Panc1 (cell line): ENCODE results near the gene CHRNA1.

ENCODE experiments used
- SIN3A ChIP-seq: IDR thresholded peaks from 2 replicates; pipeline ENCODE4 v1.6.1; 2012; ENCODE audit warnings: low read depth, mild to moderate bottlenecking, low read length, moderate library complexity, borderline replicate concordance; ENCODE audit not compliant: insufficient read depth
- TF ChIP-seq, protein P1 (sequence below): fragments of 450-650 bp; IDR thresholded peaks from 2 replicates; pipeline ENCODE4 v1.5.1; 2017; ENCODE audit warnings: mild to moderate bottlenecking

DNA sequence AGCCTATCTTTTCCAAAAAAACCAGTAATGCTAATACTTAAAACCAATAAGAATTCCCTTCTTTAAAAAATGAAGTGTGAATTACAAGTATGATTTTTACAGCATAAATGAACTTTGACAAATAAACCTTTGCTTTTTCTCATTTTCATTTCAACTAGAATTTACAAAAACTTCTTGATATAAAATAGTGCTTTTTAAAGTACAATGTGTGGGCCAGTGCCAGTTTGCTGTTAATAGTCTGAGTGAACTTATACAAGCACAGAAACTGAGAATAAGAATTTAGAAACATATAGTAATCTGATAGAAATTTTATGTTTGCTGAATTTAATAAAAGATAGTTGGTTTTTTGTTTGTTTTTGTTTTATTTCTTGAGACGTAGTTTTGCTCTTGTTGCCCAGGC lies 43.7 kb upstream of the CHRNA1 start:
- TF ChIP-seq, protein P1, sequence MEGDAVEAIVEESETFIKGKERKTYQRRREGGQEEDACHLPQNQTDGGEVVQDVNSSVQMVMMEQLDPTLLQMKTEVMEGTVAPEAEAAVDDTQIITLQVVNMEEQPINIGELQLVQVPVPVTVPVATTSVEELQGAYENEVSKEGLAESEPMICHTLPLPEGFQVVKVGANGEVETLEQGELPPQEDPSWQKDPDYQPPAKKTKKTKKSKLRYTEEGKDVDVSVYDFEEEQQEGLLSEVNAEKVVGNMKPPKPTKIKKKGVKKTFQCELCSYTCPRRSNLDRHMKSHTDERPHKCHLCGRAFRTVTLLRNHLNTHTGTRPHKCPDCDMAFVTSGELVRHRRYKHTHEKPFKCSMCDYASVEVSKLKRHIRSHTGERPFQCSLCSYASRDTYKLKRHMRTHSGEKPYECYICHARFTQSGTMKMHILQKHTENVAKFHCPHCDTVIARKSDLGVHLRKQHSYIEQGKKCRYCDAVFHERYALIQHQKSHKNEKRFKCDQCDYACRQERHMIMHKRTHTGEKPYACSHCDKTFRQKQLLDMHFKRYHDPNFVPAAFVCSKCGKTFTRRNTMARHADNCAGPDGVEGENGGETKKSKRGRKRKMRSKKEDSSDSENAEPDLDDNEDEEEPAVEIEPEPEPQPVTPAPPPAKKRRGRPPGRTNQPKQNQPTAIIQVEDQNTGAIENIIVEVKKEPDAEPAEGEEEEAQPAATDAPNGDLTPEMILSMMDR, result no peak
- TF ChIP-seq SIN3A, result no peak
